ENCODE measurements around the gene NEU4. TPM values are rescaled to one million over a fixed set of nuclear protein-coding genes. Genes with fewer than 3 reads are reported as not detected.
A peak's percentile ranks its signal among the peaks of the same experiment; 100 is the strongest.

Gene NEU4
- total and polyA plus RNA-seq, 9 of the 15 experiments (the other 6 are each of a cell fraction or from before 2014, with no cell fraction given): 0.01 to 0.40 TPM; not detected in 7

DNA sequence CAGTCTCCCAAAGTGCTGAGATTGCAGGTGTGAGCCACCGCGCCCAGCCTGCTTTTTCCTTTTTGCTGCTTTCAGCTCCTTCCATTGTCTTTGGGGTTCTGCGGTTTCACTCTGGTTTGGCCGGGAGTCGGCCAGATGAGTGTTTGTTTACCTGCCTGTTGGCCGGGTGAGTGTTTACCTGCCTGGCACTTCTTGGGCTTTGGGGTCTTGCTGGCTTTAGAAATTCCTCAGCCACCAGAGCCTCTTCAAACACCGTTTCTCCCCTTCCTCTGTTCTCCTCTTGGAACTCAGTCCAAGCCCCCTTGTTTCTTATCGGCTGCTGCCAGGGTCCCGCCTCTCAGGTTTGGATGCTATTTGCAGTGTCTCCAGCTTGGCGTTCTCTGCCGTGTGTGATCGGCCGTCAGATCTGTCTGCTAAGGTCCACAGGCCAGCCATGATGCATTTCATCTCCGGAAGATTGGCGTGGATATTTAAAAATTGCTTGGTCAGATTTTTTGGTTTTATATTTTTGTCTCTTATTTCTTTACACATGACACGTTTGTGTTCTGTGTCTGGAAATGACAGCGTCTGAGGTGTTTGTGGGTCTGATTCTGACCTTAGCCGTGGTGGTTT, 46.6 kb upstream of the NEU4 start:
- Histone ChIP-seq H4K20me1 (replicated peaks; ENCODE audit: control insufficient read depth, insufficient read depth, low read length) (no peaks in the 10 kb centered on the region), H3K27me3 (ENCODE audit: control insufficient read depth in 2 of 2, insufficient read depth in 2 of 2, low read length in 2 of 2) (no peaks in the 10 kb centered on the region), H2AFZ (ENCODE audit: low read depth, low read length) (no peak overlapping the region), H3K9ac (ENCODE audit: insufficient read depth in 1 of 2, low read depth in 2 of 2, low read length in 2 of 2) (0 out of 4 replicates have a peak overlapping the region, but pooled peaks of 1 of the 2 experiments have one; percentile 8), H3K9me1 (ENCODE audit: control insufficient read depth, insufficient read depth, low read length) (no peaks in the 10 kb centered on the region), H3K27ac (ENCODE audit: extremely low read depth, low read depth, low read length) (peak overlapping the region; percentile 36; the same call in 1 of the 3 replicates), H3K79me2 (ENCODE audit: control insufficient read depth, insufficient read depth, low read length) (no peaks in the 10 kb centered on the region), H3K9me3 (replicated peaks; ENCODE audit: control insufficient read depth, insufficient read depth, low read depth, low read length) (no peaks in the 10 kb centered on the region), H3K4me1 (replicated peaks in 1 of 2; ENCODE audit: control insufficient read depth in 2 of 2, insufficient read depth in 2 of 2, low read length in 2 of 2) (peaks cover 13 to 23% of the 10 kb centered on the region in 2 experiments), H3K36me3 (ENCODE audit: control insufficient read depth, insufficient read depth, low read length) (peaks cover 29% of the 10 kb centered on the region; the same call in 2 of the 3 replicates), H3K4me2 (ENCODE audit: insufficient read depth, low read length) (no peak overlapping the region), H3K4me3 (no peak overlapping the region)
- DNase-seq (ENCODE audit: extremely low read depth in 1 of 4, low spot score in 3 of 4) (peak in 1 of 4 experiments; percentile 22), ATAC-seq (peak; percentile 60), FAIRE-seq (no peak)
- ChIA-PET POLR2A (interaction anchor here (0.7 to 1.4 kb wide), 3 partner anchors 9 to 77 kb away, joined by 3 to 4 read pairs (median 3); no protein-coding TSS in a partner anchor), CTCF (ENCODE audit: low intra/inter-chr PET ratio) (no interaction called here)
- 41% methylated on average over 15 of the region's 18 CpGs for WGBS (ENCODE audit: insufficient coverage, low coverage, missing lambda C conversion rate)
- peak; percentile 57 for TF ChIP-seq ZNF316 (IDR thresholded peaks at IDR 0.05)
- peak; percentile 39 for TF ChIP-seq C11orf30 (IDR thresholded peaks at IDR 0.05; ENCODE audit: low read depth)
- TF ChIP-seq SMARCE1 (IDR thresholded peaks at IDR 0.05): 0 out of 2 replicates have a peak, but pooled peaks have one; percentile 27
- TF ChIP-seq, protein P1, sequence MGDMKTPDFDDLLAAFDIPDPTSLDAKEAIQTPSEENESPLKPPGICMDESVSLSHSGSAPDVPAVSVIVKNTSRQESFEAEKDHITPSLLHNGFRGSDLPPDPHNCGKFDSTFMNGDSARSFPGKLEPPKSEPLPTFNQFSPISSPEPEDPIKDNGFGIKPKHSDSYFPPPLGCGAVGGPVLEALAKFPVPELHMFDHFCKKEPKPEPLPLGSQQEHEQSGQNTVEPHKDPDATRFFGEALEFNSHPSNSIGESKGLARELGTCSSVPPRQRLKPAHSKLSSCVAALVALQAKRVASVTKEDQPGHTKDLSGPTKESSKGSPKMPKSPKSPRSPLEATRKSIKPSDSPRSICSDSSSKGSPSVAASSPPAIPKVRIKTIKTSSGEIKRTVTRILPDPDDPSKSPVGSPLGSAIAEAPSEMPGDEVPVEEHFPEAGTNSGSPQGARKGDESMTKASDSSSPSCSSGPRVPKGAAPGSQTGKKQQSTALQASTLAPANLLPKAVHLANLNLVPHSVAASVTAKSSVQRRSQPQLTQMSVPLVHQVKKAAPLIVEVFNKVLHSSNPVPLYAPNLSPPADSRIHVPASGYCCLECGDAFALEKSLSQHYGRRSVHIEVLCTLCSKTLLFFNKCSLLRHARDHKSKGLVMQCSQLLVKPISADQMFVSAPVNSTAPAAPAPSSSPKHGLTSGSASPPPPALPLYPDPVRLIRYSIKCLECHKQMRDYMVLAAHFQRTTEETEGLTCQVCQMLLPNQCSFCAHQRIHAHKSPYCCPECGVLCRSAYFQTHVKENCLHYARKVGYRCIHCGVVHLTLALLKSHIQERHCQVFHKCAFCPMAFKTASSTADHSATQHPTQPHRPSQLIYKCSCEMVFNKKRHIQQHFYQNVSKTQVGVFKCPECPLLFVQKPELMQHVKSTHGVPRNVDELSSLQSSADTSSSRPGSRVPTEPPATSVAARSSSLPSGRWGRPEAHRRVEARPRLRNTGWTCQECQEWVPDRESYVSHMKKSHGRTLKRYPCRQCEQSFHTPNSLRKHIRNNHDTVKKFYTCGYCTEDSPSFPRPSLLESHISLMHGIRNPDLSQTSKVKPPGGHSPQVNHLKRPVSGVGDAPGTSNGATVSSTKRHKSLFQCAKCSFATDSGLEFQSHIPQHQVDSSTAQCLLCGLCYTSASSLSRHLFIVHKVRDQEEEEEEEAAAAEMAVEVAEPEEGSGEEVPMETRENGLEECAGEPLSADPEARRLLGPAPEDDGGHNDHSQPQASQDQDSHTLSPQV (IDR thresholded peaks at IDR 0.05): no peak
- TF ChIP-seq SMARCA5 (IDR thresholded peaks at IDR 0.05): no peak
- TF ChIP-seq, protein P2, sequence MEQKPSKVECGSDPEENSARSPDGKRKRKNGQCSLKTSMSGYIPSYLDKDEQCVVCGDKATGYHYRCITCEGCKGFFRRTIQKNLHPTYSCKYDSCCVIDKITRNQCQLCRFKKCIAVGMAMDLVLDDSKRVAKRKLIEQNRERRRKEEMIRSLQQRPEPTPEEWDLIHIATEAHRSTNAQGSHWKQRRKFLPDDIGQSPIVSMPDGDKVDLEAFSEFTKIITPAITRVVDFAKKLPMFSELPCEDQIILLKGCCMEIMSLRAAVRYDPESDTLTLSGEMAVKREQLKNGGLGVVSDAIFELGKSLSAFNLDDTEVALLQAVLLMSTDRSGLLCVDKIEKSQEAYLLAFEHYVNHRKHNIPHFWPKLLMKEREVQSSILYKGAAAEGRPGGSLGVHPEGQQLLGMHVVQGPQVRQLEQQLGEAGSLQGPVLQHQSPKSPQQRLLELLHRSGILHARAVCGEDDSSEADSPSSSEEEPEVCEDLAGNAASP (IDR thresholded peaks at IDR 0.05): no peak
- TF ChIP-seq DPF2 (IDR thresholded peaks at IDR 0.05): peak; percentile 14; the same call in 1 of the 2 replicates
- TF ChIP-seq HDAC1 (IDR thresholded peaks at IDR 0.05): no peak
- no TSS peak for BruUV-seq (replicated peaks)
- in situ Hi-C loops (cut with MboI) (no loop called here), intact Hi-C loops (cut with micrococcal nuclease) (no loop called here)

Measured in K562 (cell line).